Measurements from ENCODE around the gene RABEP1.
A peak's percentile ranks its signal among the peaks of the same experiment; 100 is the strongest.

RABEP1 gene

DNA sequence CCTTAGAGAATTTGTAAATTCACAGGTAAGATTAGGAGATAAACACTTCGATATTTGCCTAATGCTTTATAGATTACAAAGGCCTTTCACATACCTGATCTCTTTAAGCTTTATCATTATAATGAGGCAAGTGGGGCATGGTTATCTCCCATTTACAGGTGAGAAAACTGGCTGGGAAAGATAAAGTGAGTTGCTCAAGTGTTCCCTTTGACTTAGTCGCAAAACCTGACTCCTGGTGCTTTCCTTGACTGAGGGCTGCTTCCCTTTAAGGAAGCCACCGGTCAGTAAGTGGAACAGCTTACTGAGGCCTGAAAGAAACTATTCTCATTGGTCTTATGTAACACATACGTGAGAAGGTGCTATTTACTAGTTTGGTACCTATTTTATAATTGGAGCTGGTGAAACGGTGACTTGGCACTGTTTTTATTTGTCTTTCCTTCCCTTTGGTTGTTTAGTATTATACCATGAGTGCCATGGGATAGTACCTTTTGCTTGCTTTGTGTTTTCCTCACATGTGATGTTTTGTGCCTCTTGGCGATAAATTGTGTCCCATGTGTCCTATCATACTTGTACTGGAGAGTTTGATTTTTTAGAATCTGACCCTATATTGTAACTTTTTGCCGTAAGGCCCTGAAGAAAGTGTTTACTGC lies 80.2 kb downstream of the RABEP1 start:
- DNase-seq = no peak

DNA sequence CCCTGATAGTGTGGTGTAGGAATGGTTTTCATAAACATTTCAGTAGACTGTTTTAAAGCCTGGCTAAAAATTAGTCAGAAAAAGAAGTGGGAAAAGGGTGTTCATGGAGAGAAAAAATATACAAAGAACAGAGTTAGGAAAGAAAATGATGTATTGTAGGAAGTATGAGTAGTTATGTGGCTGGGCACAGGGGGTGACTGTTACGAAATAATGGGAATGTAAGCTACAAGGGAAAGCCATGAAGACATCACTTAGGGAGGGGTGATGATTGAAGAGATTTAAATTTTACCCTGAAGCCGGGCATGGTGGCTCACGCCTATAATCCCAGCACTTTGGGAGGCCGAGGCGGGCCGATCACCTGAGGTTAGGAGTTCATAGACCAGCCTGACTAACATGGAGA lies 82.1 kb downstream of the RABEP1 start:
- no peak for DNase-seq

DNA sequence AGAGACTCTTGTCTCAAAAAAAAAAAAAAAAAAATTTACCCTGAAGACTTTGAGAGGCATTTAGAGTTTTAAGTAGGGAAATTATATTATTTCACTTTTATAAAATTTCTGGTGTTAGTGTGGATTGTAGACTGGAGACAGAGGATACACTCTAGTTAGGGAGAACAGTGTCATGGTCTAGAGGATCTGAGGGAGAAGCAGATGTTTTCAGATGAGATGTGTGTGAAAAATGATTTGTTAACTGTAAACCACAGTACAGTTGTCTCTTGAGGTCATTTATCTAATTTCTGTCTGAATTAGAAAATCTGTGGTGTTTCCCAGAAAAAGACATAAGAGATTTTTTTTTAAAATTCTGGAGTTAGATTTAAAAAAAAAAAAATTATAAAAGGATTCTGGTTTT lies 82.6 kb downstream of the RABEP1 start:
- no peak for DNase-seq

DNA sequence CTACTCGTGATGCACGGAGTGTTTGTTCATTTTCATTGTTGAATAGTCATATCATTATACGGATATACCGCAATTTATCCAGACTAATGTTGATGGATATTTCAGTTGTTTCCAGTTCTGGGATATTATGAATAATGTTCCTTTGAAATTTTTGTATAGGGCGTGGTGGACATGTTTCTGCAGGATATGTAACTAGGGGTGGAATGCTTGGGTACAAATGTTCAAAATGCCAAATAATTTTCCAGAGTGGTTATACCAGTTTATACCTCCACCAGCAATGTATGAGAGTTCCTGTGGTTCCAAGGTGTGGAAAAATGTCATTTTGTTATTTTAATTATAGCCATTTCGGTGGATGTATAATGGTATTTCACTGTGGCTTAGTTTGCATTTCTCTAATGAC lies 83.7 kb downstream of the RABEP1 start:
- DNase-seq = no peak

DNA sequence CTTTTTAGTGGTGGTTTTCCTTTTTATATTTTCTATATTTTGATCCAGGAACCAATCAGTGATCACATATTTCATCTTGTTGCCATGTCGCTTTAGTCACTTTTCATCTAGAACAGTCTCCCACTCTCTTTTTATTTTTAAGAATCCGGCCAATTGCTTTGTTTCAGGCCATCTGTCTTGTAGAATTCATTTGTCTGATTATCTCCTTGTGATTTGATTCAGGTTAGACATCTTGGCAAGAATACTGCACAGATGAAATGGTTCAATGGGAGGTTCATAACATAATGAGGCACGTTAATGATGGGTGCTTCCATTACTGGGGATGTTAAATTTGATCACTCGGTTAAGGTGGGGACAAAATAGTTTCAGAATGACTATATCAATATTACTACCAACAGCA lies 88.3 kb downstream of the RABEP1 start:
- no peak for DNase-seq

DNA sequence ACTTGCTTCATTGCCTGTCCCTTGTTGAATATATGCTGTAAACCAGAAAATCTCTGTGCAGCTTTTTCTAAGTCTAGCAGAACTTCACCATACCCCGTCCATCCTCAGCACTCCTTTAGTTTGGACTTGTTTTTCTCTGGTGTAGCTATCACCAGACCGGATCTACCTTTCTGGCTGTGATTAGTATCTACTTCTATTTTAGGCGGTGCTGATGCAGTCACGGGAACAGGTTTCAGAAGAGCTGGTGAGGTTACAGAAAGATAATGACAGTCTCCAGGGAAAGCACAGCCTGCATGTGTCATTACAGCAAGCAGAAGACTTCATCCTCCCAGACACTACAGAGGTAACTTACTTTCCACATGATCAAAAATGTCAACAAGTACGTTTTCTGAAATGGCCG lies 91.0 kb downstream of the RABEP1 start:
- no peak for DNase-seq

DNA sequence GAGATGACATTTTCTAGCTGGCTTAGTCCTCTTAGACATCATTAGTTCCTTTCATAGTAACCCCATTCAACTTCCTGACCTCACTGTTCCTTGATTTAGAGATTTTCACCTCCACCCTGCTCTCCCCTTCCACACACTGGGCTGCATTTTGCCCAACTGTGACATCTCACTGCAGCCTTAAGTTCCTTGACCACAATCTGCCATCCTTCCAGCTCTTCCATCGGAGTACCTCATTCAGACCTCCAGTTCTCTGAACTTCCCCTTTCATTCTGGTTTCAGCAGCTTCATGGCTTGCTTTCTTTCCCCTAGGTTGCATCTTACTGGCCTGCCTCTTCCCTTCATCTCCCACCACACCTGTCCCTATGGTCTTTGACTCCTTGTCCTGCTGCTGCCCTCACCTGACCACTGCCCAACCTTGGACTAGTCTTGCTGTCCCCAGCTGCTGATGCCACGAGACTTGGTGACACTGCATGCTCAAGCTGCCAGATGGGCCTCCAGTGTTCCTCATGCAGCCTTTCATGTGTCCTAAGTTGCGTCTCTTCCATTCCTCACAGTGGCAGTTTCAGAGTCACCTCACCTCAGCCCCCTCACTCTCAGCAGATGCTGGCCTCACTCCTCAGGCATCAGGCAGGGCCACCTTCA lies 96.6 kb downstream of the RABEP1 start:
- no peak for DNase-seq

DNA sequence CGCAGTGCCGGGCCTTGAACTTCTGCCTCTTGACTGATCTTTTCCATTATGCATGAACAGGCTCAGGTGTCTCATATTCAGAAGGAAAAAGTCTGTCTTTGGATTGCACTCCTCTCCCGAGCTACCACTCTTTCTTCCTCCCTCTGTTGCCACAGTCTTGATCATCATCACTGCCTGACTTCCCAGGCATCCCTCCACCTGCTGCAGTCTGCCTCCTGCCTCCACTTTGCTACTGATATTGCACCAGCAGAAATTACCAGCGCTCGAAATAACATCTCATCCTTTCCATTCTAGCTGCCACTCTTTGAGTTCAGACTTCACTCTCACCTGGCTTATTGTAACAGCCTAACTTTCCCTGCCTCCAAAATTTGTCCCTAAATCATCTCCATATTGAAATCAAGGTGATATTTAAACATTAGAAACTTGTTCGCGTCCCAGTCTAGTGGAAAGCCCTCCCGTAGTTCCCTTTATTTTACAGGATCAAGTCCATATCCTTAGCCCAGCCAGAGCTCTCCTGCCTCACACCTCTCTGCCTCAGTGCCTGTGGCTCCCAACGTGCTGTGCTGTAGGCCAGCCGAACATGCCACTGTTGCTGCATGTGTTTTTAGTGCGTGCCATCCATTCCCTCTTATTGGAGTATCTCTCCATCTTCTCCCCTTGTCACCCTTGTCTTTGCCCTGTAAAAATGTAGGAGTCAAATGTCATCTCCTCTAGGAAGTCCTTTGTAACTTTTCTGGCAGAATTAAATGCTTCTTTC lies 97.4 kb downstream of the RABEP1 start:
- DNase-seq = no peak

DNA sequence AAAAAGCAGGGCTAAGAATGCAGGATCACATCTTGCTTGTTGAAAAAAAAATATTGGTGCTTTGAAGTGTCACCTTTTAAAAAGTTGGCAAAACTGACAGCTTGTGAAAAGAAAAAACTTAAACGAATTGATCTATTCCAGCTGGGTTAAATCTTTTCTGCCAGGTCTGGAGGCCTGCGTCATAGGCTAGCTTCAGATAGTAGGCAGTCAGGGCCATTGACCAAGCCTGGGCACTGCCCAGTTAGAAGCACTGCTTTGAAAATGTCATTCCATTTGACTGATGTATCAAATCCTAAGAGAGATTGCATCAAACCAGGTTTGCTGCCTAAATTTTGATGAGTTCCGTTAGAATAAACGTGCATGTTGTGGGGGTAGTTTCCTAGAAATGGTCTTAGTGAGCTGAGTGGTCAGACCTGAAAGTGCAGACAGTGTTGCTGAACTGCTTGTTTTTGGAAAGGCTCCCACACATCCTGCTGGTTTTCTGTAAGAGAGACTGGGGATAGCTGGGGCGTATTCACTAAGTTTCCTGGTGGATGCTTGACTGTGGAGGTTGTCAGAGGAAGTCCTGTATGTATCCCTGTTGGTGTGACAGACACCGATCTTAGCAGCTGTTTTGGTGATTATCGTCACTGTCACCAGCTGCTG lies 98.5 kb downstream of the RABEP1 start:
- no peak for DNase-seq

DNA sequence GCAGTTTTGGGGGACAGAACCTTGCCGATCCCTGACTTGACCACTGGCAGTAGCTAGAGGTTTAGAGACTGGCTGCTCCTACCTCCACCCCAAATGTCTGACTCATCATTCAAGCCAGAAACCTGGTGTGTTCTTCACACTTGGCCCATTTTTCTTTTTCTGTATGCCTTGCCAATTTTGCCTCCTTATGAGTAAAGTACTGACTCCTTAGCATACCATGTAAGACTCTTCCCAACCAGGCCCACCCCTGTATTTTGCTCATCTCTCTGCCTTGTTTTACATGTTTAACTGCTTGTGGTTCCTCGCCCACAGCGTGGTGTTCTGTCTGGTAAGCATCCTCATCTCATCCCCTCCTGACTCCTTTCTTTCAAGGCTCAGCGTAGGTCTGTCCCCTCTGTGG lies 99.5 kb downstream of the RABEP1 start:
- DNase-seq = no peak

DNA sequence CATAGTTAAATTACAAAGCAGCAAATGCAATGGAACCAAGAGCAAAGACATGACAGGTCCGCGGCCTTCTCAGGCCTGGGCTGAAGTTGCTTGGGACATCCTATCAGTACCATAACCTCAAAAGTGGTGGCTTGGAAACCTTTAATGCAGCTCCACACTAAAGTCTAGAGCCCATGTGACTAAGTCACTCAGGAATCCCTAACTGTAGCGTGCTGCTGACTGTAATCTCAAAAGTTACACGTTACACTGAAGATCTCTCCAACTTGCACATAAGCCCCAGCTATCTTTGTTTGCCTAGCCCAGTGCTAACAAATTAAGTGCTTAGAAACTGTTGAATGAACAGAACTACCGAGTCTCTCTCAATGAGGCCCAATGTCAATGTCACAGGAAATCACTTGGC lies 109.6 kb downstream of the RABEP1 start:
- DNase-seq = no peak

DNA sequence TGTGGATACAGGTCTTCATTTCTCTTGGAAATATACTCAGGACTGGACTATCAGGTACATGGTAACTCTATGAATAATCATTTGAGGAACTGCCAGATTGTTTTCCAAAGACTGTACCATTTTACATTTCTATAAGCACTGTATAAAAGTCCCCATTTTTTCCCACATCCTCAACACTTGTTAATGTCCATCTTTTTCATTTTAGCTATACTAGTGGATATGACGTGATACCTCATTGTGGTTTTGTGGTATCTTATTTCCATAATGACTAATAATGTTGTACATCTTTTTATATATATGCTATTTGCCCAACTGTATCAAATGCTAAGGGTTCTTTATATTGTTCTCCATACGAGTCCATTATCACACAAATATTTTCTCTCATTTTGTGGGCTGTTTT lies 114.5 kb downstream of the RABEP1 start:
- no peak for DNase-seq

DNA sequence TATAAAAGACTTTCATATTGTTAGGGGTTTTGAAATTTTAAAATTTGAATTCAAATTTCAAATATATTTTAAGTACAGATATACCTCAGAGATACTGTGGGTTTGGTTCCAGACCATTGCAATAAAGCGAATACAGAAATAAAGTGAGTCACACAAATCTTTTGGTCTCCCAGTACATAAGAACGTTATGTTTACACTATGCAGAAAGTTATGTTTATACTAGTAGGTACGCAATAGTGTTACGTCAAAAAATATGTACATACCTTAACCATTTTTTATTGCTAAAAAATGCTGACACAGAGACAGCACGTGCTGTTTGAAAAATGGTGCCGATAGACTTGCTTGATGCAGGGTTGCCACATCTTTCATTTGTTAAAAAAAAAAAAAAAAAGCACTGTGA lies 117.7 kb downstream of the RABEP1 start:
- no peak for DNase-seq

DNA sequence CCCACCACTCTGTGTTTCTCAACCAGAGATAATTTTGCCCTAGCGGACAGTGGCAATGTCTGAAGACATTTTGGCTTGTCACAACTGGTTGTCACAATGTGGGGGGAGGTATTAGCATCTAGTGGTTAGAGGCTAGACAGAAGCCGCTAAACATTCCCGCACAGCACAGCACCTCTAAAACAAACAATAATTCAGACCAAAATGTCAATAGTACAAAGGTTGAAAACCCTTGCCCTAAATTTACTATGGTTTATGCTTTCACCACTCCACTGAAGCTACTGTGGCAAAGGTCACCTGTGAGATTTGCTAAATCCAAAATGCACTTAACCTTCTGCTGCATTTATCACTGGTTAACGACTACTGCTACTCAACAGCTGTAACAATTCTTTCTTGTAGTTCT lies 123.3 kb downstream of the RABEP1 start:
- DNase-seq = no peak

DNA sequence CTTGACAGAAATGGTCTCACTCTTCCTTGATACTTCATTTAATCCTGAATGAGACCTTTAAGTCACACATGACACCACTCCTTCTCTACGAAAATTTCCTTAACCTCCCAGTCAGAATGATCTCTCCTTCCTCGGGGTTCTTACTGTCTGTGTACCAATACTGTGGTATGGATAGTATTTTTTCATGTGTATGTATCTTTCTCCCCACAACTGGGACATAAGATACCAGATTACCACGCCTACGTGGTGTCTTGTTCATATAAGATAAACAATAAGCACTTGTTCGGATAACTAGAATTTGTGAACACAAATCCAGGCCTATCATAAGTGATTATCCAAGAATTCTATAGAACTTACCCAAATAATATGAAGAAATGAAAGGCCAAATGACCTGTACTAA lies 126.1 kb downstream of the RABEP1 start:
- DNase-seq = no peak

DNA sequence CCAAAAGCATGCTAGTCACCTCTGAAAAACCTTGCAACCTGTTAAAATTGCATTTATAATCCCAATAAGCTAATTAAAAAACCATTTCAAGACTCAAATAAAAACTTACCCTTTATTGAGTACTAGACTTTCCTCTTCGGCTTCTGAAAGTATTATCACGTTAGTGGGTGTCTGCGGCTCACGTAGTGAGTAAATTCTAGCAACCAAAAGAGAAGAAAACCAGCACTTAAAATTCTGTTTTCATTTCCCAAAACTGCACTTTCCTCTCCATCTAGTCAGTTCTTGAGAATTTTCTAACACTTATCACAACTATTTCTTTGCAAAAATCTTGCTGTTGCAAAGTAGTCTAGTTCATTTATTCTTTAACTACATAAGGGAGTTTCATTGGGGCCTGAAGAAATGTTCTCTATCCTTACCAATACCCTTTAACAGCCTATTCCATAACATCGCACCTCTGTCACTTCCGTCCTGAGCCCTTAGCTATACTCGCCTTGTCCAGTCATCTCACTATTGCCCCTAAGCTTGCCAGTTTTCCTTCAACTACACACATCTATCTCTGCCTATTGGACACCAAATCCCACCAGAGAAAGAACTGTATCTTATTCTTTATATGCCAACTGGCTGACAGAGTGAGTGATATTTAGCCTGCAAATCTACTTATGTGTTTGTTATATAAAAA lies 128.6 kb downstream of the RABEP1 start:
- DNase-seq = no peak

DNA sequence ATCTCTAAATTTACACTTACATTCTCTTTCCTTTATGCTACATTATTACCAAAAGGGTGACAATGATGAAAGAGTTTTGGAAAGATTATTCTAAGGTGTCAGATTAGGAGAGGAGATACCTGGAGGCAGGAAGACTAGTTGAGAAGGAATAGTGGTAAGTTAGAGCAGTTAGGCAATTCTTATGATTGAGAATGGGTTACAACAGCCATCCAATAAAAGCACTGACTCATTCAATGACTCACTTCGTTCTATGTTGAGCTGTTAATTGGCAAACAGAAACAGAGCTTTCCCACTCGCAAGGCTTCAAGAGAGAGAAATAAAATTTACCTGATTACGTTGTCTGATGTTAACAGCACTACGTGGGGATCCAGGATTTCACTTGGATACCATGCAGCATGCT lies 131.6 kb downstream of the RABEP1 start:
- no peak for DNase-seq

DNA sequence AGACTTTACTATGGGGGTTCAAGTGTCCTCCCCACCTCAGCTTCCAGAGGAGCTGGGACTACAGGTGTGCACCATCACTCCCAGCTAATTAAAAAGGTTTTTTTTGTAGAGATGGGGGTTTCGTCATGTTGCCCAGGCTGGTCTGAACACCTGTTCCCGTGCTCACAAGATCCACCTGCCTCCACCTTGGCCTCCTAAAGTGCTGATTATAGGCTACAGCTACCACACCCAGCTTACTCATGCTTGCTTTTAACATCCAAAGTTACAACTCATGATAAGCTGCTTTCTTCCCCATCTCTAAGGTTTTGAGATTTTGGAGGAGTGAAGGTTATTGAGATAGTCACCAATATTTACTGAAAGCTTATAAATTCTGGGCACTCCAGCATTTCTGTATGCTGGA lies 134.8 kb downstream of the RABEP1 start:
- DNase-seq = no peak

DNA sequence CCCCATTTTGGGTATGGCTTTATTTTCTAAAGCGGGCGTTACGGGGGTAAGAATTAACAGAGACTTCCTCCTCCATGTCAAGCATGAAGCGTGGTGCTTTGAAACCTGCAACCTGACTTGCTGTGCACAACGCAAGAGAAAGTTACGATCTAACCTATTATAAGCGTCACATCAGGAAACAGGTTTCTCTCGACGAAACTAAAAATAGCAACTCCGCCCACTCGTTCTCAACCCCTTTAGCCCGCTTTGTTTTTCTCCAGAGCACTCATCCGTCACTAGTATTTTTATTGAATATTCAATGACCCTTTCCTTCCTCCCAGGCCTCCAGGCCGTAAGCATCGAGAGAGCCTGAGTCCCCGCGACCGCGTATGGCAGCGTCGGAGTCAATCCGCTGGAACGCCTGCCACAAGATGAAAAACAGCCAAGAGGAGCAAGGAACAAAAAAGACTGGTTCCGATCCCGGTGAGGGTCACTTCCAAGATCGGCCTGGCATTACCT lies 136.8 kb downstream of the RABEP1 start:
- DNase-seq = peak; percentile 22

DNA sequence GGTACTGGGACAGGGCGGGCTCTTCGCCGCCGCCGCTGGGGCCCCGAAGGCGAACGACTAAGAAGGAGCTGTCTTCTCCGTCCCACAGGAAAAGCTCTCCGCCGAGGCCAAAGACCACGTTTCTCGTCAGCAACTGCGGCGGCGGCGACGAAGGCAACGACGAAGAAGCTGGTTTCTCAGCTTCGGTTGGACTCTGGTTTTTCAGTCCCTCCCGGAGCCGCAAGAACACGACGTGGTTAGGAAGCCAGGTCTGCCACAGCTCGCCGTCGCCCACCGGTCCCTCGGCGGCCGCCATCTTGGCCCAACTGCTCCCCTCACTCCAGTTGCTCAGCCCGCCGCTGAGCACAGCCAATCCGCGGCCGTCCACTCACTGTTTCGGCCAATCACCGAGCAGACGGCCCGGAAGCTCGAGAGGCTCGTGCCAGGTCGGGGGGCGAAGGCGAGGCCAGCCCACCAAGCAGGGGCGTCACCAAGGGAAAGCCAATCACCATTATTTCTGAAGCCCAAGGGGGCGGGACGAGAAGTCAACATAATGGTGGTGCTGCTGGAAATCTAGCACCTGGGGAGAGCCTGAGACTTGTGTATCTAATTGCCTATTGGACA lies 137.4 kb downstream of the RABEP1 start, which contains the start of gene NUP88:
NUP88 (minus strand) TSS at position 307 of the 603 bp plus-strand sequence; CDS start at position 295, 12 bp downstream.
- peak; percentile 98 for DNase-seq

DNA sequence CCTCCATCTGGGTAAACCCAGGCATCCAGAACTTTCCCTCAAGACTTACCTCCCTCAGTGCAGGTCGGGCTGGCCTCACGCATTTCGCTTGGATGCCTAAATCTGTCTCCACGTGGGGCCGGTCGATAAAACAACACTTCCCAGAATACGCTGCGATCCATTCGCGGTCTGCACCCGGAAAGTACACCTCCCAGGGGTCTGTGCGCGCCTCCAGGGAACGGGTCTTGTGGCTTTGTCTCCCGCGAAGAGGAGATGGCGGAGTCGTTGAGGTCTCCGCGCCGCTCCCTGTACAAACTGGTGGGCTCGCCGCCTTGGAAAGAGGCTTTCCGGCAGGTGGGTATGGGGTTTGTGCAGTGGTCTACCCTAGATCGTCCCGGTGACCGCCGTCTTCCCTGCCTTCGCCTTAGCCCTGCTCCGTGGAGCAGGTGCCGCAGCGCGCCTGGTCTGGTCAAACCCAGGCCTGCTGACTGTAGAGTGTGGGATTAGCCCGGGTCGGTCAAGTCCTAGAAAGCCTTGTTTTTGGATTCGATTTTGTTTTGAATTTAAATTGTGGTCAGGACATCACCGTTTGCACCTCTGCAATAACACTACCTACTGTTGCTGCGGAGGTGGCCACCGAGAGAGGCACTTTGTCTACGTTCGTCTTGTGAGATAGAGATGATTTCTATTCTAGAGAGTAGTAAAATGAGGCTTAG lies 138.0 kb downstream of the RABEP1 start, which contains the start of gene RPAIN:
RPAIN (plus strand) TSS at position 224 of the 695 bp plus-strand sequence; CDS start at position 253, 29 bp downstream.
- DNase-seq = peak; percentile 98

DNA sequence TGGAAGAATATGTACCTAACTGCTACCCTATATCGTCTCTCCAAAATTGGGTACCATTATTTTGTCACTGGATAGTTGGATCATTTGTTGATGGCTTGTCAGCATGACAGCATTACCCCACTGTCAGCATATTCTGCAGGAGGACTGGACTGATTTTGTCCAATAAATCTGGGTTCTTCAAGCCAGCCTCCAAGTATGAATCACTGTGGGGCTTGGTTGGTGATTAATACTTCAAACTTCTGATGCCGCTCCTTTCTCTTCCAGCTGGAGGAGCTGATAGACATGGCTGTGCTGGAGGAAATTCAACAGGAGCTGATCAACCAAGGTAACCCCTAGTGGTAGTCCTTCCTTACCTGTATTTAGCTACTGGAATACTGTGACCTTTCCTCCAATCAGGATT lies 140.4 kb downstream of the RABEP1 start:
- no peak for DNase-seq
